HG03064 (cell line): Measurements from ENCODE around the gene ALKBH5.

ENCODE experiments used
- ATAC-seq: cut with Tn5 transposase; IDR thresholded peaks from one replicate; pipeline ENCODE4 v1.9.1; 2021; ENCODE audit warnings: low read depth; ENCODE audit not compliant: unreplicated experiment

Gene ALKBH5

GRCh38 chr17:18183334-18184142 lies at the start of gene ALKBH5:
Gene ALKBH5, plus strand, starts transcription at chr17:18183828. Its CDS starts 416 bp downstream, at chr17:18184244.
- ATAC-seq = peak; percentile 70

- ATAC-seq = no peak
Observed at GRCh38 chr17:18136357-18136756, 47.3 kb upstream of the ALKBH5 start.

DNA sequence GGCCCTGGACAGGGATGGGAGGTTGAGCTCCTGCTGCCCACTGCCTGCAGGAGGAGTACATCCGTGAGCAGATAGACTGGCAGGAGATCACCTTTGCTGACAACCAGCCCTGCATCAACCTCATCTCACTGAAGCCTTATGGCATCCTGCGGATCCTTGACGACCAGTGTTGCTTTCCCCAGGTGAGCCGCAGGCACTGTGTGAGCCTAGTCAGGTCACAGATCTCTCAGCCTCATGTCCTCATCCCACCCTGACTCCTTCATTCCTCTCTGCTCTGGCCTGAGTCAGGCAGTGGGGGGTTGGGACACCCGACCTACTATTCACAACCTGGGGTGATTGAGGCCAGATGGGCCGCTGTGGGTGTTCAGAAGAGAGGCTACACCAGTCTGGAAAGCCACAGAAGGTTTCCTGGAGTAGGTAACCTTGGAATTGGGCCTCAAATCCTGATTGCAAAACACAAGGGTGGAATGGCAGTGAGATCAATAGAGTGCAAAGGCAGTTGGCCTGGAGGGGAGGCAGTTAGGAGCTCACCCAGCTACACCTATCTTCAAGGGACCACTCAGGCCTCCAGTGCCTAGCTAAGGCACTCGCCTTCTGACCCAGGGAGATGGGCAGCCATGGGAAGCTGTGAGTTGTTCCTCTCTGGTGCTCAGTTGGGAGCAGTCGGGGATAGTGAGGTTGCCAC lies 45.4 kb upstream of the ALKBH5 start:
- ATAC-seq = no peak

- ATAC-seq = no peak
Observed at GRCh38 chr17:18139092-18139491, 44.5 kb upstream of the ALKBH5 start.

- no peak for ATAC-seq
Observed at GRCh38 chr17:18139498-18139897, 44.1 kb upstream of the ALKBH5 start.

- no peak for ATAC-seq
Observed at GRCh38 chr17:18139949-18140348, 43.7 kb upstream of the ALKBH5 start.

- no peak for ATAC-seq
Observed at GRCh38 chr17:18140648-18141047, 43.0 kb upstream of the ALKBH5 start.

- ATAC-seq = no peak
Observed at GRCh38 chr17:18141210-18141803, 42.3 kb upstream of the ALKBH5 start.

DNA sequence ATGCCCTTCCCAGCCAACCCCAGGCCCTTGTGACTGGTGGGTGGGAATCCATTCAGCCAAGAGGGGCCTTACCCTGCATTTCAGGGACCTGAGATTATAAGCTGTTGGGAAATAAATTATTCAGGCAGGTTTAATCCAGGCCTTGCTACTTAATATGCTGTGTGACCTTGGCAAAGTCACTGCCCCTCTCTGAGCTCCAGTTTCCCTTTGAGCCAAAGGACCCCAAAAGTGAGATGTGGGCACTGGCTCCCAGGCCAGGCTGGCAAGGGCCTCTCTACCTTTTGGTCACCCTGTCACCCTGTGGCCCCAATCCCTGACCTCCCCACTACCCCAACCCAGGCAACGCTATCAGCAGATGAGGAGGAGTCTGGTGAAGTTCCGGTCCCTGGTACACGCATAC lies 41.2 kb upstream of the ALKBH5 start:
- no peak for ATAC-seq

DNA sequence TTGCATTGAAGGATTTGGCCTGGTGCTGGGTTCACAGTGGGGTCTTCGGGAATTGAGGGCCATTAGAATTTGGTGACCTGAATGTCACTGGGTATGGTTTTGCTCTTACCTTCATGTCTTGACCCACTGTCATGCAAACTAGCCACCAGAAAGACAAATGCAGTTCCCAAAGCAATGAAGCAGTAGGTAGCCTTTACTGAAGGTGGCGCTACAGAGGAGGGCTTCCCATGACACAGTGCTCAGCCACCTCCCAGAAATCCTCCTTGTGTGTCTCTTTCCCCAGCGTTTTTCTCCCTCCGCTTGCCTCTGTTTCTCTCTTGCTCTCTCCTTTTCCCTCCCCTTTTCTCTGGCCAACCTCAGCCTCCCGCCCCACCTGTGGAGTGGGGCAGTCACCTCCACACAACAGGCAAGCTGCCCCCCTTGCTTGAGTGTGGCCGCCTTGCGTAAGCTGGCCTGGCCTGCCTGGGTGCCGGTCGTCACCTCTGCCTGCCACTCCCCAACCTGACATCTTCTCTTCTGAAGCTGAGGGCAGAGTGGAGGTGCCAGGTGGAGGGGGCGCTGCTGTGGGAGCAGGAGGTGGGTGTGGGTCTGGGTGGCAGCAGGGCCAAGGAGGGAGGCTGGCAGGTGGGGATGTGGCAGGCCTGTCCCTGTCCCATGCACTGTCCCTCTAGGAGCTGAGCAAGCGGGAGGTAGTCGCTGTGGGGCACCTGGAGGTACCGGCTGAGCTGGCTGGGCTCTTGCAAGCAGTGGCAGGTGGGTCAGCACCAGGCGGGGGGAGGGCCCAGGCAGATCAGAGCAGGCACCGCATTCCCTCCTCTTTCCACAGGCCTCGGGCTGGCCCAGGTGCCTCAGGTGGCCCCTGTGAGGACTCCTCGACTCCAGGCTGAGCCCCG lies 40.3 kb upstream of the ALKBH5 start:
- no peak for ATAC-seq

DNA sequence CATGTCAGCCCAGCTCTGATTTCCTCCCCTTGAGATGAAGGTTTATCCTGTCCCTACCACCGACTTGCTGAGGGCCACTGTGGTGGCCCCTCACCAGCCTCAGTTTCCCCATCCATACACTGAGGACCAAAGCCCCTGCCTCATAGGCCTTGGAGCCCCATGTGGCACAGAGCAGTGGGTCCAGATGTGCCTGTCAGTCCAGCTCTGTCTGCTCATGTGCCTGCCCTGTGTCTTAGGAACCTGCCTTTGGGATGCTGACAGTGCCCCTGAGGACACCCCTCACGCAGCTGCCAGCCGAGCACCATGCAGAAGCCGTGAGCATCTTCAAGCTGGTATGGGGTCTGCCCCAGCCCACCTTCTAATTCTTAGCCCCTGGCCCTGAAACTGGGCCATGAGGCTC lies 39.4 kb upstream of the ALKBH5 start:
- ATAC-seq = no peak

DNA sequence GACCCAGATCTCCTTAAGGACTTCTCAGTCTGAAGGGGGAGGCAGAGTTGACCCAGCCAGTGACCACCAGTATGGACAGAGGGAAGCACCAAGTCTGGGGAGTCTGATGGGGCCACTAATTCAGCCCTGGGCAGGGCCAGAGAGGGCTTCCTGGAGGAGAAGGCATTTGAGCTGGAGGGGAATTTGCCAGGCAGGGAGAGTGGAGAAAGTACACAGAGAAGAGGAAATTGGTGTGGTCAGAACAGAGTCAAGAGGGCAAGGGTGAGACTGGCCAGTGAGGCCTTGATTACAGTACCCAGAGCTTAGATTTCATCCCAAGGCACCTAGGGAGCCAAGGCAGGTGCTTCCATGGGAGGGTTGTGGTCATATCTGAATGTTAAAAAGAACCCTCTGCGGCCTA lies 38.8 kb upstream of the ALKBH5 start:
- ATAC-seq = no peak

- ATAC-seq = no peak
Observed at GRCh38 chr17:18145811-18146210, 37.8 kb upstream of the ALKBH5 start.

DNA sequence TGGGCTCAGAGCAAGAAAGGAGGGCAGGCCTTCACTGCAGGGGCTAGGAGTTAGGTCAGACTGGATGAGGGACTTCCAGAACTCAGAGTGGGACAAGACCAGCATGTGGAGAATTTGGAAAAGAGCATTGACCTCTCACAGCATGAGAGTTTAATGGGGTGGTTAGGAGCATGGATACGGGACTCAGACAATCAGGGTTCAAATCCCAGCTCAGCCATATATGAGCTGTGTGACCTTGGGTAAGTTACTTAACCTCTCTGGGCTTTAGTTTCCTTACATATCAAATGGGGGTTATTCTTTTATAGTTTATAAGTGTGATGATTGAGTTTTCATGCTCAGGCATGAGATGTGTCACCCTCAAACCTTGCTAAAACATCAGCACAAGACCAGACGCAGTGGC lies 37.4 kb upstream of the ALKBH5 start:
- no peak for ATAC-seq

DNA sequence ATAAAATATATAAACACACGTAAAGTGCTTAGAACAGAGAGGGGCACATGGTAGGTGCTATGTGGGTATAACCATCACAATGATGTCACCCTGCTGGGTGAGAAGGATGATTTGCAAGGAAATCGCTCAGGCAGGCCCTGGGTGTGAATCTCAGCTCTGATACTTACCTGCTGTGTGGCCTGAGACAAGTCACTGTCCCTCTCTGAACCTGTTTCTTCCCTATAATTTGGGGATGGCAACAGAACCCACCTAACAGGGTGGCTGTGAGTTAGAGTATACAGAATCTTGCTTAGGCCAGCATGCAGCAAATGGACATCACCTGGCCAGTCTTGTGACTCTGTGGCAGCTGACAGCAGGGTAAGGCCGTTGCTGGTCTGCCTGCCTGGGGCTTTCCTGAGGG lies 36.6 kb upstream of the ALKBH5 start:
- ATAC-seq = no peak

GRCh38 chr17:18148586-18148985 lies 35.0 kb upstream of the ALKBH5 start:
- ATAC-seq = no peak

GRCh38 chr17:18151290-18151689 lies 32.3 kb upstream of the ALKBH5 start:
- ATAC-seq = no peak

DNA sequence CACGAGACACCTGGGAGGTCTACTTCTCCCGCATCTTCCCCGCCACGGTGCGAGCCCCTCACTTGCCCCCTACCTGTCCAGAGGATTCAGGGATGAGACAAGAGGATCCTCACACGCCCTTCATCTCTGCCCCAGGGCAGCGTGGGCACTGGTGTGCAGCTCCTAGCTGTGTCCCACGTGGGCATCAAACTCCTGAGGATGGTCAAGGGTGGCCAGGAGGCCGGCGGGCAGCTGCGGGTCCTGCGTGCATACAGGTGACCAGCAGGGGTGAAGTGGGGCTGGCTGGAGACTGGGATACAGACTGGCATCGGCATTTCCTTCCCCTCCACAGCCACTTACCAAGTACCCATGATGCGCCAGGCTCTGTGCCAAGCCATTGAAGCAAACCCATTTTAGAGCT lies 28.4 kb upstream of the ALKBH5 start:
- no peak for ATAC-seq

DNA sequence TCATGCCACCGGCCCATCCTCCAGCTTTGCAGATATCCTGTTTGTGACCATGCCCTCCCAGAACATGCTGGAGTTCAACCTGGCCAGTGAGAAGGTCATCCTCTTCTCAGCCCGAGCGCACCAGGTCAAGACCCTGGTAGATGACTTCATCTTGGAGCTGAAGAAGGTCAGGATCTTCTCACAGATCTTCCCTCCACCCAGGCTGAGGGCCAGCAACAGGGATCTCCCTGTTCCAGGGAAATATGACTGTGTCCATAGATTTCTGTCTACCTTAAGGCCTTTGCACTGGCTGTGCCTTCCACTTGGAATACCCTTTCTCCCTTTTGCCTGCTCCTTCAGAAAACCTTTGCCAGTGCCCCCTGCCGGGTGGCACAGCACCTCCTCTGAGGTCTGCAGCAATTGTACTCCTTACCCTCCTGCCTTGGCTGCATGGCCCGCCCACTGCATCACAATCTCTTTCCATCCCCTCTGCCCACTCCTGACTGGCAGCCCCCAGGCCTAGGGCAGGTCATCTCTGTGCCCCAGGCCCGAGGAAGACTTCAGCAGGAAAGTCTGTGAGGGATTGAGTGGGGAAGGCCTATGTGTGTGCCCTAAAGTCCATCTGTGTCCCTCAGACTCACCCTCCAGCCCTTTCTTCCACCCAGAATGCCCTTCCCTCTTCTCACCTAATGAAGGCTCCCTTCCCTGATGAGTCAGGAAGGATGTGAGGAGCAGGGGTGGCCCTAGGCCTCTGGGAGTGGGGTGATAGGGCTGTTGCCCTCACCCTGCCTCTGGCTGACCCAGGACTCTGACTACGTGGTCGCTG lies 27.3 kb upstream of the ALKBH5 start:
- ATAC-seq = no peak

GRCh38 chr17:18156976-18157280 lies 26.7 kb upstream of the ALKBH5 start:
- ATAC-seq = no peak
